DOHH2 (cell line): Measurements from ENCODE around the gene GLYR1.
"Not testable (repeated sequence)": the region's sequence is repeated elsewhere in the genome, so short reads cannot be mapped to it uniquely, and the experiment has no call there.

ENCODE experiments used
- EZH2phosphoT487 ChIP-seq: fragments of 200-600 bp; sonication (generic); IDR thresholded peaks from 2 replicates; pipeline ENCODE4 v1.6.1; 2017; ENCODE audit warnings: borderline replicate concordance, mild to moderate bottlenecking, antibody characterized with exemption, low read length, moderate library complexity, mixed read lengths
- TF ChIP-seq, protein P1 (sequence below): fragments of 200-600 bp; sonication (generic); IDR thresholded peaks from one replicate; pipeline ENCODE4 v1.5.1; 2014; ENCODE audit warnings: antibody characterized with exemption, mild to moderate bottlenecking, low read depth, low read length; ENCODE audit not compliant: poor library complexity, severe bottlenecking

DNA sequence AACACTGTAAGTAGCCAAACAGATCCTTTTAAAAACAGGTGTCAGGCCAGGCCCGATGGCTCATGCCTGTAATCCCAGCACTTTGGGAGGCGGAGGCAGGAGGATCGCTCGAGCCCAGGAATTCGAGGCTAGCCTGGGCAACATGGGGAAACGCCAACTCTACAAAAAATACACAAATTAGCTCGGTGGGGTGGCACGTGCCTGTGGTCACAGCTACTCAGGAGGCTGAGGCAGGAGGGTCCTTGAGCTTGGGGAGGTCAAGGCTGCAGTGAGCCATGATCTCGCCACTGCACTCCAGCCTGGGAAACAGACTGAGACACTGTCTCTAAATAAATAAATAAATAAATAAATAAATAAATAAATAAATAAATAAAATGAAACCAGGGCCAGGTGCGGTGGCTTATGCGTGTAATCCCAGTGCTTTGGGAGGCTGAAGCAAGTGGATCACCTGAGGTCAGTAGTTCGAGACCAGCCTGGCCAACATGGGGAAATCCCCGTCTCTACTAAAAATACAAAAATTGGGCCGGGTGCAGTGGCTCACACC lies 62.6 kb downstream of the GLYR1 start:
- TF ChIP-seq, protein P1, sequence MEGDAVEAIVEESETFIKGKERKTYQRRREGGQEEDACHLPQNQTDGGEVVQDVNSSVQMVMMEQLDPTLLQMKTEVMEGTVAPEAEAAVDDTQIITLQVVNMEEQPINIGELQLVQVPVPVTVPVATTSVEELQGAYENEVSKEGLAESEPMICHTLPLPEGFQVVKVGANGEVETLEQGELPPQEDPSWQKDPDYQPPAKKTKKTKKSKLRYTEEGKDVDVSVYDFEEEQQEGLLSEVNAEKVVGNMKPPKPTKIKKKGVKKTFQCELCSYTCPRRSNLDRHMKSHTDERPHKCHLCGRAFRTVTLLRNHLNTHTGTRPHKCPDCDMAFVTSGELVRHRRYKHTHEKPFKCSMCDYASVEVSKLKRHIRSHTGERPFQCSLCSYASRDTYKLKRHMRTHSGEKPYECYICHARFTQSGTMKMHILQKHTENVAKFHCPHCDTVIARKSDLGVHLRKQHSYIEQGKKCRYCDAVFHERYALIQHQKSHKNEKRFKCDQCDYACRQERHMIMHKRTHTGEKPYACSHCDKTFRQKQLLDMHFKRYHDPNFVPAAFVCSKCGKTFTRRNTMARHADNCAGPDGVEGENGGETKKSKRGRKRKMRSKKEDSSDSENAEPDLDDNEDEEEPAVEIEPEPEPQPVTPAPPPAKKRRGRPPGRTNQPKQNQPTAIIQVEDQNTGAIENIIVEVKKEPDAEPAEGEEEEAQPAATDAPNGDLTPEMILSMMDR, result not testable (repeated sequence)
- not testable (repeated sequence) for TF ChIP-seq EZH2phosphoT487
